Right lobe of liver (tissue), 4 donors: ENCODE data around the gene PLA2G4A.

ENCODE experiments used
- CTCF ChIP-seq, 4 donors: fragments of 200-600 bp in 3 of 4; fragments of 450-650 bp in 1 of 4; IDR thresholded peaks; one replicate each; pipeline versions ENCODE4 v1.5.1 to v1.8.0; 2016 to 2022; ENCODE audit warnings: antibody characterized with exemption in 4 of 4, mild to moderate bottlenecking in 2 of 4
- POLR2A ChIP-seq: fragments of 450-650 bp; IDR thresholded peaks from one replicate; pipeline ENCODE4 v1.6.1; 2017; ENCODE audit warnings: antibody characterized with exemption, mild to moderate bottlenecking
- donor health status: DM: no; HTN: no; CAD: no.
- donor health status: DM: no; HTN: no; CAD: no.
- donor health status: DM: no; HTN: yes; CAD: no.

- TF ChIP-seq CTCF (IDR thresholded peaks at IDR 0.05): no peak
- no peak for TF ChIP-seq POLR2A
These were observed 30.2 kb downstream of the PLA2G4A start for GRCh38 chr1:186858923-186859322.
